Activated CD4-positive, alpha-beta T cell treated with anti-CD3 and anti-CD28 coated beads for 1 hour (primary cell): ENCODE measurements around the gene ZDHHC19.
"Not testable (repeated sequence)": the region's sequence is repeated elsewhere in the genome, so short reads cannot be mapped to it uniquely, and the experiment has no call there.

Experiments used
- DNase-seq: peaks from one replicate; pipeline ENCODE4 v3.0.0-alpha.2; 2020

ZDHHC19 gene

GRCh38 chr3:196175722-196176121, 35.5 kb downstream of the ZDHHC19 start:
- DNase-seq, result no peak

- no peak for DNase-seq
Measured at GRCh38 chr3:196175116-196175625, 36.0 kb downstream of the ZDHHC19 start.

GRCh38 chr3:196174652-196175051, 36.5 kb downstream of the ZDHHC19 start:
- no peak for DNase-seq

GRCh38 chr3:196170296-196170695, 40.9 kb downstream of the ZDHHC19 start:
- DNase-seq, result not testable (repeated sequence)

- DNase-seq, result no peak
Measured at GRCh38 chr3:196169836-196170240, 41.4 kb downstream of the ZDHHC19 start.

GRCh38 chr3:196168808-196169391, 42.3 kb downstream of the ZDHHC19 start:
- no peak for DNase-seq

GRCh38 chr3:196166741-196167140, 44.5 kb downstream of the ZDHHC19 start:
- no peak for DNase-seq

- no peak for DNase-seq
Measured at GRCh38 chr3:196165850-196166249, 45.4 kb downstream of the ZDHHC19 start.

- not testable (repeated sequence) for DNase-seq
Measured at GRCh38 chr3:196165006-196165575, 46.1 kb downstream of the ZDHHC19 start.

GRCh38 chr3:196164576-196164975, 46.6 kb downstream of the ZDHHC19 start:
- no peak for DNase-seq

GRCh38 chr3:196163666-196164493, 47.3 kb downstream of the ZDHHC19 start:
- no peak for DNase-seq

GRCh38 chr3:196163212-196163611, 48.0 kb downstream of the ZDHHC19 start:
- no peak for DNase-seq

- DNase-seq, result no peak
Measured at GRCh38 chr3:196162679-196163078, 48.5 kb downstream of the ZDHHC19 start.

- no peak for DNase-seq
Measured at GRCh38 chr3:196159952-196160804, 51.0 kb downstream of the ZDHHC19 start.

- DNase-seq, result no peak
Measured at GRCh38 chr3:196159526-196159925, 51.7 kb downstream of the ZDHHC19 start.

- no peak for DNase-seq
Measured at GRCh38 chr3:196156160-196156559, 55.0 kb downstream of the ZDHHC19 start.

- DNase-seq, result no peak
Measured at GRCh38 chr3:196150481-196150880, 60.7 kb downstream of the ZDHHC19 start.

- no peak for DNase-seq
Measured at GRCh38 chr3:196149831-196150301, 61.3 kb downstream of the ZDHHC19 start.

GRCh38 chr3:196149375-196149774, 61.8 kb downstream of the ZDHHC19 start:
- no peak for DNase-seq
